Astrocyte (in vitro differentiated cells and primary cell): Measurements from ENCODE around the gene ACKR4. TPM values are rescaled to one million over a fixed set of nuclear protein-coding genes. Genes with fewer than 3 reads are reported as not detected.
"Not testable (repeated sequence)": the region's sequence is repeated elsewhere in the genome, so short reads cannot be mapped to it uniquely, and the experiment has no call there.

Experiments
- DNase-seq: peaks from one replicate; pipeline ENCODE4 v3.0.0-alpha.2; 2010; ENCODE audit warnings: low read depth
- FAIRE-seq: peaks from 2 replicates; lab custom pipeline; 2011; peaks lifted over from hg19 to GRCh38; lab: Jason Lieb, UNC
- H2AFZ ChIP-seq: 2 replicates; pipeline ENCODE4 v1.6.0; 2012; ENCODE audit warnings: low read depth, low read length, inconsistent platforms
- H3K27ac ChIP-seq: 2 replicates; pipeline ENCODE4 v1.5.1; 2011; ENCODE audit warnings: low read depth, low read length, inconsistent platforms
- H3K27me3 ChIP-seq: 2 replicates; pipeline ENCODE4 v1.6.0; 2011; ENCODE audit warnings: low read length, inconsistent platforms; ENCODE audit not compliant: insufficient read depth
- H3K36me3 ChIP-seq: 2 replicates; pipeline ENCODE4 v1.5.1; 2011; ENCODE audit warnings: low read length, inconsistent platforms; ENCODE audit not compliant: insufficient read depth
- H3K4me1 ChIP-seq: 2 replicates; pipeline ENCODE4 v1.5.1; 2011; ENCODE audit warnings: low read length, inconsistent platforms; ENCODE audit not compliant: insufficient read depth
- H3K4me2 ChIP-seq: 2 replicates; pipeline ENCODE4 v1.6.0; 2012; ENCODE audit warnings: low read length, inconsistent platforms
- H3K4me3 ChIP-seq: 2 replicates; pipeline ENCODE4 v1.5.1; 2011; ENCODE audit warnings: low read depth, mild to moderate bottlenecking, low read length, inconsistent platforms; ENCODE audit not compliant: insufficient read depth
- H3K79me2 ChIP-seq: 2 replicates; pipeline ENCODE4 v1.6.0; 2012; ENCODE audit warnings: mild to moderate bottlenecking, low read length, inconsistent platforms; ENCODE audit not compliant: insufficient read depth
- H3K9ac ChIP-seq: 2 replicates; pipeline ENCODE4 v1.6.0; 2012; ENCODE audit warnings: mild to moderate bottlenecking, low read length, inconsistent platforms
- H3K9me3 ChIP-seq: 2 replicates; pipeline ENCODE4 v1.5.1; 2012; ENCODE audit warnings: low read depth, mild to moderate bottlenecking, low read length, inconsistent platforms; ENCODE audit not compliant: insufficient read depth
- H4K20me1 ChIP-seq: 2 replicates; pipeline ENCODE4 v1.6.0; 2012; ENCODE audit warnings: low read length, inconsistent platforms; ENCODE audit not compliant: insufficient read depth
- H3K27ac Mint-ChIP-seq: one replicate; pipeline ENCODE4 v1.8.0; 2021; ENCODE audit warnings: mild to moderate bottlenecking, mixed read lengths; ENCODE audit not compliant: unreplicated experiment
- H3K27me3 Mint-ChIP-seq: one replicate; pipeline ENCODE4 v1.8.0; 2021; ENCODE audit warnings: low read depth, mixed read lengths; ENCODE audit not compliant: unreplicated experiment
- H3K36me3 Mint-ChIP-seq: one replicate; pipeline ENCODE4 v1.8.0; 2021; ENCODE audit warnings: low read depth, mixed read lengths; ENCODE audit not compliant: unreplicated experiment
- H3K4me1 Mint-ChIP-seq: one replicate; pipeline ENCODE4 v1.8.0; 2021; ENCODE audit warnings: low read depth, mixed read lengths; ENCODE audit not compliant: unreplicated experiment
- H3K4me3 Mint-ChIP-seq: one replicate; pipeline ENCODE4 v1.8.0; 2021; ENCODE audit warnings: mild to moderate bottlenecking, moderate library complexity, mixed read lengths; ENCODE audit not compliant: unreplicated experiment
- H3K9me3 Mint-ChIP-seq: one replicate; pipeline ENCODE4 v1.8.0; 2021; ENCODE audit warnings: mild to moderate bottlenecking, mixed read lengths; ENCODE audit not compliant: unreplicated experiment
- CTCF ChIP-seq: IDR thresholded peaks from 2 replicates; pipeline ENCODE4 v1.5.1; 2011; ENCODE audit warnings: low read depth, mild to moderate bottlenecking, inconsistent platforms, low read length, moderate library complexity; ENCODE audit not compliant: insufficient read depth
- EZH2 ChIP-seq: IDR thresholded peaks from 2 replicates; pipeline ENCODE4 v1.6.1; 2012; ENCODE audit warnings: mild to moderate bottlenecking, low read length, inconsistent platforms; ENCODE audit not compliant: insufficient read depth
- total RNA-seq: library from RNA; stranded (reverse); gene quantifications from 2 replicates; pipeline ENCODE4 v1.2.1, GENCODE V29; 2021

The ACKR4 gene
- total RNA-seq, 1 donor from 2014 or later = not detected

- Mint-ChIP-seq H3K4me1 (peaks cover 2% of the 10 kb centered on the region), H3K9me3 (no peaks in the 10 kb centered on the region), H3K27me3 (no peaks in the 10 kb centered on the region), H3K4me3 (no peak overlapping the region), H3K36me3 (no peaks in the 10 kb centered on the region), H3K27ac (no peak overlapping the region)
- no peaks in the 10 kb centered on the region for H4K20me1 ChIP-seq
- peaks cover 3% of the 10 kb centered on the region for H3K36me3 ChIP-seq
- FAIRE-seq (no peak), DNase-seq (no peak)
- H3K4me3 ChIP-seq = no peak overlapping the region
- peaks cover 4% of the 10 kb centered on the region for H3K4me1 ChIP-seq
- no peak overlapping the region for H3K9ac ChIP-seq
- no peak overlapping the region for H3K27ac ChIP-seq
- H3K9me3 ChIP-seq = no peaks in the 10 kb centered on the region
- TF ChIP-seq CTCF (no peak), EZH2 (no peak)
- H3K27me3 ChIP-seq = no peaks in the 10 kb centered on the region
- no peak overlapping the region for H3K4me2 ChIP-seq
- no peak overlapping the region for H2AFZ ChIP-seq
- no peaks in the 10 kb centered on the region for H3K79me2 ChIP-seq
Measured at GRCh38 chr3:132635052-132635451, 38.0 kb downstream of the ACKR4 start.

DNA sequence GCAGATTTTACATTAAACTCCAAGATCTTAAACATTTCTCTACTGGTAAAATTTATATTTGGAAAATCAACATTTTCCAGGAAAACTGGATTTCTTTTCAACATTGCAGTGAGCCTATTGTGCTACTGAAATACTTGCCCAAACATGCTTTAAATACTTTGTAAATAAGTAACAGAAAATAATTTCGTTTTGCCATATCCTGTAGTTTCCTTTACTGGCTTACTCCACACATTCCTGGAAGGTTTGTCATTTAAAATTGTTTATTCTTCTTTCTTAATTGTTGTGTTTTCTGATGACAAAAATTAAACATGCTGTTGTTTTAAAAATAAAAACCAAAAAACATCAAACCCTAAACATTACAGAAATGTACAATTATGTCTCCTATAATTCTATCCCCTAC is 40.5 kb downstream of the ACKR4 start:
- Mint-ChIP-seq H3K27ac (no peak overlapping the region), H3K27me3 (no peaks in the 10 kb centered on the region), H3K36me3 (no peaks in the 10 kb centered on the region), H3K4me3 (no peak overlapping the region), H3K9me3 (no peaks in the 10 kb centered on the region), H3K4me1 (peaks cover 2% of the 10 kb centered on the region)
- Histone ChIP-seq H3K9ac (no peak overlapping the region), H4K20me1 (no peaks in the 10 kb centered on the region), H3K4me3 (no peak overlapping the region), H3K27me3 (no peaks in the 10 kb centered on the region), H3K4me2 (peak overlapping the region; percentile 4), H3K4me1 (no peaks in the 10 kb centered on the region), H3K79me2 (no peaks in the 10 kb centered on the region), H3K27ac (no peak overlapping the region), H3K9me3 (no peaks in the 10 kb centered on the region), H3K36me3 (peaks cover 3% of the 10 kb centered on the region), H2AFZ (no peak overlapping the region)
- TF ChIP-seq EZH2 (no peak), CTCF (no peak)
- FAIRE-seq (no peak), DNase-seq (peak; percentile 38)

- no peak for FAIRE-seq
Measured at GRCh38 chr3:132638706-132639105, 41.6 kb downstream of the ACKR4 start.

DNA sequence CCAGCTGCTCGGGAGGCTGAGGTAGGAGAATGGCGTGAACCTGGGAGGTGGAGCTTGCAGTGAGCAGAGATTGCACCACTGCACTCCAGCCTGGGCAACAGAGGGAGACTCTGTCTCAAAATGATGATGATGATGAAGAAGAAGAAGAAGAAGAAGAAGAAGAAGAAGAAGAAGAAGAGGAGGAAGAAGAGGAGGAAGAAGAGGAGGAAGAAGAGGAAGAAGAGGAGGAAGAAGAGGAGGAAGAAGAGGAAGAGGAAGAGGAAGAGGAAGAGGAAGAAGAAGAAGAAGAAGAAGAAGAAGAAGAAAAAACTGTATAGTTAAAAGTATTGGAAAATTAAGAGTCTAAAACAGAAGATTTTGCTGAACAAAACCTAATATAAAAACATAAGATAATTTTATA is 44.4 kb downstream of the ACKR4 start:
- H3K9me3 Mint-ChIP-seq, H2AFZ ChIP-seq, H3K4me1 Mint-ChIP-seq, H3K4me3 Mint-ChIP-seq, H3K9me3 ChIP-seq, H3K79me2 ChIP-seq, H3K9ac ChIP-seq, H4K20me1 ChIP-seq, H3K36me3 ChIP-seq, H3K27me3 ChIP-seq, H3K36me3 Mint-ChIP-seq, H3K4me3 ChIP-seq, FAIRE-seq, H3K27me3 Mint-ChIP-seq, H3K4me2 ChIP-seq, H3K27ac Mint-ChIP-seq, H3K27ac ChIP-seq, H3K4me1 ChIP-seq, DNase-seq: not testable (repeated sequence)

More at GRCh38 chr3:132638706-132639105, 41.6 kb downstream of the ACKR4 start:
- Histone ChIP-seq H3K4me3 (no peak overlapping the region), H3K27ac (no peak overlapping the region), H3K27me3 (no peaks in the 10 kb centered on the region), H4K20me1 (no peaks in the 10 kb centered on the region), H3K9ac (no peak overlapping the region), H3K79me2 (no peaks in the 10 kb centered on the region), H2AFZ (no peak overlapping the region), H3K4me1 (no peaks in the 10 kb centered on the region), H3K4me2 (no peak overlapping the region), H3K36me3 (peaks cover 3% of the 10 kb centered on the region), H3K9me3 (no peaks in the 10 kb centered on the region)
- Mint-ChIP-seq H3K36me3 (no peaks in the 10 kb centered on the region), H3K4me3 (no peak overlapping the region), H3K27me3 (no peaks in the 10 kb centered on the region), H3K27ac (no peak overlapping the region), H3K9me3 (no peaks in the 10 kb centered on the region), H3K4me1 (peaks cover 2% of the 10 kb centered on the region)
- DNase-seq = no peak
- TF ChIP-seq EZH2 (no peak), CTCF (no peak)
